GM23338 (cell line): ENCODE results near the gene MPND. TPM values are rescaled to one million over a fixed set of nuclear protein-coding genes. Genes with fewer than 3 reads are reported as not detected.

ENCODE experiments used
- ATAC-seq: fragments of 200-7000 bp; cut with Tn5 transposase; 3 replicates; pipeline ENCODE4 v1.9.1; 2020
- DNase-seq: peaks from one replicate; pipeline ENCODE4 v3.0.0-alpha.2; 2015; ENCODE audit warnings: low spot score
- H2AFZ ChIP-seq: fragments of 200-600 bp; sonication (generic); 2 replicates; pipeline ENCODE4 v1.8.0; 2016; ENCODE audit warnings: antibody characterized with exemption, mild to moderate bottlenecking, moderate library complexity
- H3F3A ChIP-seq: fragments of 200-600 bp; sonication (generic); replicated peaks from 2 replicates; pipeline ENCODE4 v1.8.0; 2017; ENCODE audit warnings: antibody characterized with exemption, mixed run types, low read depth
- H3K27ac ChIP-seq: fragments of 200-600 bp; sonication (generic); 2 replicates; pipeline ENCODE4 v1.6.1; 2016; ENCODE audit warnings: low read depth
- H3K27me3 ChIP-seq: fragments of 200-600 bp; sonication (generic); 2 replicates; pipeline ENCODE4 v1.8.0; 2016; ENCODE audit warnings: mild to moderate bottlenecking, mixed run types, moderate library complexity; ENCODE audit not compliant: insufficient read depth
- H3K36me3 ChIP-seq: fragments of 200-600 bp; sonication (generic); 2 replicates; pipeline ENCODE4 v1.8.0; 2016; ENCODE audit warnings: mild to moderate bottlenecking; ENCODE audit not compliant: insufficient read depth
- H3K4me1 ChIP-seq: fragments of 200-600 bp; sonication (generic); 2 replicates; pipeline ENCODE4 v1.8.0; 2016; ENCODE audit warnings: mild to moderate bottlenecking, moderate library complexity; ENCODE audit not compliant: insufficient read depth
- H3K4me2 ChIP-seq: fragments of 200-600 bp; sonication (generic); 2 replicates; pipeline ENCODE4 v1.7.1; 2017; ENCODE audit warnings: mixed run types
- H3K4me3 ChIP-seq: fragments of 200-600 bp; sonication (generic); 2 replicates; pipeline ENCODE4 v1.6.1; 2016; ENCODE audit warnings: mixed run types
- H3K79me2 ChIP-seq: fragments of 200-600 bp; sonication (generic); replicated peaks from 2 replicates; pipeline ENCODE4 v1.8.0; 2017; ENCODE audit warnings: mild to moderate bottlenecking; ENCODE audit not compliant: insufficient read depth
- H3K9me2 ChIP-seq: fragments of 200-600 bp; sonication (generic); 2 replicates; pipeline ENCODE4 v1.8.0; 2017; ENCODE audit not compliant: insufficient read depth
- H4K20me1 ChIP-seq: fragments of 200-600 bp; sonication (generic); replicated peaks from 2 replicates; pipeline ENCODE4 v1.8.0; 2017; ENCODE audit warnings: mild to moderate bottlenecking; ENCODE audit not compliant: insufficient read depth
- H3K27ac Mint-ChIP-seq: 2 replicates; pipeline ENCODE4 v1.8.0; 2020; ENCODE audit warnings: inconsistent platforms, mild to moderate bottlenecking, moderate library complexity, mixed read lengths
- H3K27me3 Mint-ChIP-seq: 3 replicates; pipeline ENCODE4 v1.8.0; 2022; ENCODE audit warnings: low read depth, mild to moderate bottlenecking, moderate library complexity, mixed read lengths, inconsistent platforms; ENCODE audit not compliant: insufficient read depth, poor library complexity
- H3K36me3 Mint-ChIP-seq: 3 replicates; pipeline ENCODE4 v1.8.0; 2021; ENCODE audit warnings: low read depth, mild to moderate bottlenecking, inconsistent platforms, moderate library complexity, mixed read lengths
- H3K4me1 Mint-ChIP-seq: 3 replicates; pipeline ENCODE4 v1.8.0; 2020; ENCODE audit warnings: mild to moderate bottlenecking, inconsistent platforms, mixed read lengths
- H3K4me3 Mint-ChIP-seq: 3 replicates; pipeline ENCODE4 v1.8.0; 2021; ENCODE audit warnings: moderate library complexity, mild to moderate bottlenecking, inconsistent platforms, mixed read lengths
- H3K9me3 Mint-ChIP-seq: 3 replicates; pipeline ENCODE4 v1.8.0; 2020; ENCODE audit warnings: moderate library complexity, mild to moderate bottlenecking, inconsistent platforms, mixed read lengths
- CREB1 ChIP-seq: fragments of 250-450 bp; sonication (Bioruptor Pico); IDR thresholded peaks from 2 replicates; pipeline ENCODE4 v1.5.0; 2020; ENCODE audit warnings: low read depth, mild to moderate bottlenecking, moderate library complexity
- JUNB ChIP-seq: IDR thresholded peaks from one replicate; pipeline ENCODE4 v1.6.1; 2016; ENCODE audit warnings: antibody characterized with exemption; ENCODE audit not compliant: unreplicated experiment
- NANOG ChIP-seq: IDR thresholded peaks from 2 replicates; pipeline ENCODE4 v1.6.1; 2016; ENCODE audit warnings: antibody characterized with exemption, borderline replicate concordance
- POLR2AphosphoS5 ChIP-seq: IDR thresholded peaks from 2 replicates; pipeline ENCODE4 v1.6.1; 2016; ENCODE audit warnings: antibody characterized with exemption, low read depth
- STAT1 ChIP-seq: IDR thresholded peaks from one replicate; pipeline ENCODE4 v1.6.1; 2016; ENCODE audit warnings: antibody characterized with exemption; ENCODE audit not compliant: unreplicated experiment
- ZNF331 ChIP-seq: fragments of 250-450 bp; sonication (Bioruptor Pico); IDR thresholded peaks from 2 replicates; pipeline ENCODE4 v1.5.0; 2020; ENCODE audit warnings: low read depth, mild to moderate bottlenecking, moderate library complexity
- polyA plus RNA-seq: library from polyadenylated mRNA; unstranded; fragments of >200 nt; fragmentation: Nextera tagmentation; extraction: Ambion mirVana; gene quantifications from 2 replicates; pipeline ENCODE4 v1.2.1, GENCODE V29; 2016
- total RNA-seq: library from RNA; depleted of rRNA; stranded (reverse); fragments of >200 nt; shearing (Covaris generic); gene quantifications from 2 replicates; pipeline ENCODE4 v1.2.3, GENCODE V29; 2014
- TF ChIP-seq, protein P1 (sequence below): fragments of 250-450 bp; sonication (Bioruptor Pico); IDR thresholded peaks from 2 replicates; pipeline ENCODE4 v1.5.0; 2020; ENCODE audit warnings: mild to moderate bottlenecking, moderate library complexity

MPND gene
- total and polyA plus RNA-seq, 2 experiments from 2014 or later = 11.8 to 15.6 TPM

DNA sequence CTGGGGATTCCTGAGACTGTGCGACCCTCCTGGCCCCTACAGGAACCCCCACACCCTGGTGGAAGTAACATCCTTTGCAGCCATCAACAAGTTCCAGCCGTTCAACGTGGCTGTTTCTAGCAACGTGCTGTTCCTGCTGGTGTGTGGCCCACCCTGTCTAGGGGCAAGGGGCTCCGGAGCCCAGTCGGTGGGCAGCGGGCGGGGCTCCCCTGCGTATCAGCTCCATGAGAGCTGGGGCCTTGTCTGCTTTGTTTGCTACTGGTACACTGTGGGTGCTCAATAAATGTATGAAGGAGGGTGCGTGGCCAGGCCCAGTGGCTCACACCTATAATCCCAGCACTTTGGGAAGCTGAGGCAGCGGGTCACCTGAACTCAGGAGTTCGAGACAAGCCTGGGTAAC lies 10.9 kb downstream of the MPND start (continued):
- TF ChIP-seq POLR2AphosphoS5 (no peak), CREB1 (CRISPR knock-in tag) (no peak), STAT1 (no peak), ZNF331 (CRISPR knock-in tag) (no peak), JUNB (no peak), NANOG (no peak)

DNA sequence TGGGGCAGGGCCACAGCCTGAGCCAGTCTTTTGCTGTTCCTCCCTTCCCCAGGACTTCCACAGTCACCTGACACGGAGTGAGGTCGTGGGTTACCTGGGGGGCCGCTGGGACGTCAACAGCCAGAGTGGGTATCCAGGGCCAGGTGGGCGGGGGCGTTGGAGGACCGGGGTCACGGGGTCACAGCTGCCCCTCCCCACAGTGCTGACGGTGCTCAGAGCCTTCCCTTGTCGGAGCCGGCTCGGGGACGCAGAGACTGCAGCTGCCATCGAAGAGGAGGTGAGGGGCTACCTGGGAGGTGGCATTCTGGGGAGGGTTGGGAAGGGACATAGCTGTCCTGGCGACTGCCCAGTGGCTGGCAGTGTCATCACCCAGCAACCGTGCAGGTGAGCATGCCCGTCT lies 11.5 kb downstream of the MPND start:
- Histone ChIP-seq H2AFZ (no peak overlapping the region), H3K36me3 (no peaks in the 10 kb centered on the region), H3K27me3 (no peaks in the 10 kb centered on the region), H4K20me1 (peaks cover 10% of the 10 kb centered on the region), H3K4me3 (no peak overlapping the region), H3K79me2 (no peaks in the 10 kb centered on the region), H3F3A (peaks cover 11% of the 10 kb centered on the region), H3K4me1 (no peaks in the 10 kb centered on the region), H3K27ac (no peak overlapping the region), H3K9me2 (no peaks in the 10 kb centered on the region), H3K4me2 (no peak overlapping the region)
- peaks cover 5% of the 10 kb centered on the region for H3K27me3 Mint-ChIP-seq
- no peak overlapping the region for H3K27ac Mint-ChIP-seq
- H3K4me3 Mint-ChIP-seq = no peak overlapping the region
- no peak for TF ChIP-seq NANOG
- TF ChIP-seq, protein P1, sequence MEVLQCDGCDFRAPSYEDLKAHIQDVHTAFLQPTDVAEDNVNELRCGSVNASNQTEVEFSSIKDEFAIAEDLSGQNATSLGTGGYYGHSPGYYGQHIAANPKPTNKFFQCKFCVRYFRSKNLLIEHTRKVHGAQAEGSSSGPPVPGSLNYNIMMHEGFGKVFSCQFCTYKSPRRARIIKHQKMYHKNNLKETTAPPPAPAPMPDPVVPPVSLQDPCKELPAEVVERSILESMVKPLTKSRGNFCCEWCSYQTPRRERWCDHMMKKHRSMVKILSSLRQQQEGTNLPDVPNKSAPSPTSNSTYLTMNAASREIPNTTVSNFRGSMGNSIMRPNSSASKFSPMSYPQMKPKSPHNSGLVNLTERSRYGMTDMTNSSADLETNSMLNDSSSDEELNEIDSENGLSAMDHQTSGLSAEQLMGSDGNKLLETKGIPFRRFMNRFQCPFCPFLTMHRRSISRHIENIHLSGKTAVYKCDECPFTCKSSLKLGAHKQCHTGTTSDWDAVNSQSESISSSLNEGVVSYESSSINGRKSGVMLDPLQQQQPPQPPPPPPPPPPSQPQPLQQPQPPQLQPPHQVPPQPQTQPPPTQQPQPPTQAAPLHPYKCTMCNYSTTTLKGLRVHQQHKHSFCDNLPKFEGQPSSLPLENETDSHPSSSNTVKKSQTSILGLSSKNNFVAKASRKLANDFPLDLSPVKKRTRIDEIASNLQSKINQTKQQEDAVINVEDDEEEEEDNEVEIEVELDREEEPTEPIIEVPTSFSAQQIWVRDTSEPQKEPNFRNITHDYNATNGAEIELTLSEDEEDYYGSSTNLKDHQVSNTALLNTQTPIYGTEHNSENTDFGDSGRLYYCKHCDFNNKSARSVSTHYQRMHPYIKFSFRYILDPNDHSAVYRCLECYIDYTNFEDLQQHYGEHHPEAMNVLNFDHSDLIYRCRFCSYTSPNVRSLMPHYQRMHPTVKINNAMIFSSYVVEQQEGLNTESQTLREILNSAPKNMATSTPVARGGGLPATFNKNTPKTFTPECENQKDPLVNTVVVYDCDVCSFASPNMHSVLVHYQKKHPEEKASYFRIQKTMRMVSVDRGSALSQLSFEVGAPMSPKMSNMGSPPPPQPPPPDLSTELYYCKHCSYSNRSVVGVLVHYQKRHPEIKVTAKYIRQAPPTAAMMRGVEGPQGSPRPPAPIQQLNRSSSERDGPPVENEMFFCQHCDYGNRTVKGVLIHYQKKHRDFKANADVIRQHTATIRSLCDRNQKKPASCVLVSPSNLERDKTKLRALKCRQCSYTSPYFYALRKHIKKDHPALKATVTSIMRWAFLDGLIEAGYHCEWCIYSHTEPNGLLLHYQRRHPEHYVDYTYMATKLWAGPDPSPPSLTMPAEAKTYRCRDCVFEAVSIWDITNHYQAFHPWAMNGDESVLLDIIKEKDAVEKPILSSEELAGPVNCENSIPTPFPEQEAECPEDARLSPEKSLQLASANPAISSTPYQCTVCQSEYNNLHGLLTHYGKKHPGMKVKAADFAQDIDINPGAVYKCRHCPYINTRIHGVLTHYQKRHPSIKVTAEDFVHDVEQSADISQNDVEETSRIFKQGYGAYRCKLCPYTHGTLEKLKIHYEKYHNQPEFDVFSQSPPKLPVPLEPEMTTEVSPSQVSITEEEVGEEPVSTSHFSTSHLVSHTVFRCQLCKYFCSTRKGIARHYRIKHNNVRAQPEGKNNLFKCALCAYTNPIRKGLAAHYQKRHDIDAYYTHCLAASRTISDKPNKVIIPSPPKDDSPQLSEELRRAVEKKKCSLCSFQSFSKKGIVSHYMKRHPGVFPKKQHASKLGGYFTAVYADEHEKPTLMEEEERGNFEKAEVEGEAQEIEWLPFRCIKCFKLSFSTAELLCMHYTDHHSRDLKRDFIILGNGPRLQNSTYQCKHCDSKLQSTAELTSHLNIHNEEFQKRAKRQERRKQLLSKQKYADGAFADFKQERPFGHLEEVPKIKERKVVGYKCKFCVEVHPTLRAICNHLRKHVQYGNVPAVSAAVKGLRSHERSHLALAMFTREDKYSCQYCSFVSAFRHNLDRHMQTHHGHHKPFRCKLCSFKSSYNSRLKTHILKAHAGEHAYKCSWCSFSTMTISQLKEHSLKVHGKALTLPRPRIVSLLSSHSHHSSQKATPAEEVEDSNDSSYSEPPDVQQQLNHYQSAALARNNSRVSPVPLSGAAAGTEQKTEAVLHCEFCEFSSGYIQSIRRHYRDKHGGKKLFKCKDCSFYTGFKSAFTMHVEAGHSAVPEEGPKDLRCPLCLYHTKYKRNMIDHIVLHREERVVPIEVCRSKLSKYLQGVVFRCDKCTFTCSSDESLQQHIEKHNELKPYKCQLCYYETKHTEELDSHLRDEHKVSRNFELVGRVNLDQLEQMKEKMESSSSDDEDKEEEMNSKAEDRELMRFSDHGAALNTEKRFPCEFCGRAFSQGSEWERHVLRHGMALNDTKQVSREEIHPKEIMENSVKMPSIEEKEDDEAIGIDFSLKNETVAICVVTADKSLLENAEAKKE = no peak
- no peaks in the 10 kb centered on the region for H3K9me3 Mint-ChIP-seq
- DNase-seq = no peak
- no peak for ATAC-seq
- H3K36me3 Mint-ChIP-seq = peaks cover 16% of the 10 kb centered on the region; the same call in 2 of the 3 replicates
- 0 out of 3 replicates have a peak, but pooled peaks cover 2% of the 10 kb centered on the region for H3K4me1 Mint-ChIP-seq
